H1 (cell line): ENCODE measurements around the gene PCYT2. TPM values are rescaled to one million over a fixed set of nuclear protein-coding genes. Genes with fewer than 3 reads are reported as not detected.

Experiments used
- CTCF ChIA-PET: fragments of 300-600 bp; sonication (Branson Sonifier 250); formaldehyde crosslinking; loops from one replicate; lab custom pipeline; 2021; ENCODE audit not compliant: partially characterized antibody; lab: Charles Lee
- POLR2A ChIA-PET: fragments of 300-600 bp; sonication (Branson Sonifier 250); formaldehyde crosslinking; loops from one replicate; lab custom pipeline; 2021; ENCODE audit warnings: inconsistent platforms; ENCODE audit not compliant: partially characterized antibody; lab: Charles Lee
- DNase-seq, 2 experiments: peaks; one replicate each; pipeline versions ENCODE4 v3.0.0 to v3.0.0-alpha.2; 2010 to 2022; ENCODE audit warnings: low spot score in 2 of 2, low read depth in 1 of 2, mixed read lengths in 1 of 2
- FAIRE-seq: peaks from 2 replicates; lab custom pipeline; 2011; peaks lifted over from hg19 to GRCh38; lab: Jason Lieb, UNC
- H2AFZ ChIP-seq: 2 replicates; pipeline ENCODE4 v1.8.1; 2012; ENCODE audit warnings: low read length, inconsistent platforms
- H2AK5ac ChIP-seq: 2 replicates; pipeline ENCODE4 v1.6.1; 2013; ENCODE audit warnings: low read depth, low read length
- H2BK120ac ChIP-seq: replicated peaks from 2 replicates; pipeline ENCODE3; 2013; ENCODE audit warnings: low read depth, low read length, inconsistent platforms
- H2BK12ac ChIP-seq: 2 replicates; pipeline ENCODE4 v1.6.1; 2013; ENCODE audit warnings: low read depth, low read length
- H2BK15ac ChIP-seq: 2 replicates; pipeline ENCODE4 v1.6.1; 2013; ENCODE audit warnings: low read length
- H2BK20ac ChIP-seq: 2 replicates; pipeline ENCODE4 v1.6.1; 2013; ENCODE audit warnings: low read length
- H2BK5ac ChIP-seq: 2 replicates; pipeline ENCODE4 v1.6.1; 2013; ENCODE audit warnings: low read depth, low read length
- H3K14ac ChIP-seq: 2 replicates; pipeline ENCODE4 v1.6.1; 2013; ENCODE audit warnings: inconsistent platforms; ENCODE audit not compliant: insufficient read length
- H3K18ac ChIP-seq: 2 replicates; pipeline ENCODE4 v1.6.1; 2013; ENCODE audit warnings: low read length; ENCODE audit errors: extremely low read depth
- H3K23ac ChIP-seq: 2 replicates; pipeline ENCODE4 v1.6.1; 2013; ENCODE audit warnings: inconsistent platforms; ENCODE audit not compliant: insufficient read length
- H3K23me2 ChIP-seq: 2 replicates; pipeline ENCODE4 v1.6.1; 2013; ENCODE audit warnings: low read depth, low read length
- H3K27ac ChIP-seq: 2 replicates; pipeline ENCODE4 v1.6.1; 2011; ENCODE audit warnings: low read depth, low read length, inconsistent platforms
- H3K27me3 ChIP-seq, 4 experiments: replicated peaks in 1 of 4; 1 replicate in 1 of 4; 2 replicates in 3 of 4; pipeline versions ENCODE4 v1.6.1 to v1.8.1; 2011 to 2013; ENCODE audit warnings: low read length in 3 of 4, mild to moderate bottlenecking in 3 of 4, inconsistent platforms in 2 of 4, mixed read lengths in 2 of 4, moderate library complexity in 1 of 4; ENCODE audit not compliant: control insufficient read depth in 3 of 4, insufficient read depth in 3 of 4; ENCODE audit errors: extremely low read depth in 1 of 4
- H3K36me3 ChIP-seq, 4 experiments: 2 replicates each; pipeline versions ENCODE4 v1.6.1 to v1.8.1; 2011 to 2013; ENCODE audit warnings: mild to moderate bottlenecking in 4 of 4, low read length in 3 of 4, moderate library complexity in 2 of 4, control low read depth in 1 of 4, inconsistent platforms in 1 of 4; ENCODE audit not compliant: insufficient read depth in 4 of 4, control insufficient read depth in 2 of 4
- H3K4ac ChIP-seq: replicated peaks from 2 replicates; pipeline ENCODE3; 2013; ENCODE audit warnings: low read length, low read depth, mixed read lengths, inconsistent platforms; ENCODE audit not compliant: insufficient read length
- H3K4me1 ChIP-seq, 4 experiments: replicated peaks in 1 of 4; 1 replicate in 1 of 4; 2 replicates in 3 of 4; pipeline versions ENCODE4 v1.6.1 to v1.8.1; 2011 to 2013; ENCODE audit warnings: low read length in 3 of 4, inconsistent platforms in 2 of 4, mixed read lengths in 1 of 4; ENCODE audit not compliant: insufficient read depth in 4 of 4, control insufficient read depth in 3 of 4
- H3K4me2 ChIP-seq, 2 experiments: 2 replicates each; pipeline versions ENCODE4 v1.6.1 to v1.8.1; 2011 to 2013; ENCODE audit warnings: low read depth in 2 of 2, low read length in 2 of 2, control low read depth in 1 of 2, inconsistent platforms in 1 of 2, mild to moderate bottlenecking in 1 of 2; ENCODE audit not compliant: insufficient read depth in 1 of 2
- H3K4me3 ChIP-seq, 4 experiments: fragments of 200-600, 300-600 bp in 1 of 4; sonication (generic), shearing (Covaris generic), sonication (Bioruptor Twin) in 1 of 4; 2 replicates each; pipeline versions ENCODE4 v1.5.1 to v1.8.1; 2011 to 2016; ENCODE audit warnings: low read length in 4 of 4, low read depth in 3 of 4, control low read depth in 2 of 4, inconsistent platforms in 2 of 4, mild to moderate bottlenecking in 2 of 4, mixed read lengths in 1 of 4, moderate library complexity in 1 of 4; ENCODE audit not compliant: insufficient read depth in 2 of 4; ENCODE audit errors: extremely low read depth in 1 of 4
- H3K56ac ChIP-seq: replicated peaks from 2 replicates; pipeline ENCODE3; 2013; ENCODE audit warnings: low read depth, mild to moderate bottlenecking, mixed read lengths, low read length, inconsistent platforms; ENCODE audit not compliant: insufficient read length
- H3K79me1 ChIP-seq: 2 replicates; pipeline ENCODE4 v1.6.1; 2013; ENCODE audit warnings: low read depth, low read length, control low read depth
- H3K79me2 ChIP-seq, 2 experiments: 2 replicates each; pipeline versions ENCODE4 v1.6.1 to v1.8.1; 2012 to 2013; ENCODE audit warnings: low read length in 2 of 2, mild to moderate bottlenecking in 2 of 2, inconsistent platforms in 1 of 2; ENCODE audit not compliant: insufficient read depth in 2 of 2, control insufficient read depth in 1 of 2
- H3K9ac ChIP-seq, 4 experiments: replicated peaks in 1 of 4; 1 replicate in 1 of 4; 2 replicates in 3 of 4; pipeline versions ENCODE4 v1.6.1 to v1.8.1; 2011 to 2013; ENCODE audit warnings: low read depth in 3 of 4, low read length in 3 of 4, control low read depth in 2 of 4, mild to moderate bottlenecking in 2 of 4, moderate library complexity in 2 of 4, inconsistent platforms in 1 of 4; ENCODE audit errors: extremely low read depth in 1 of 4
- H3K9me3 ChIP-seq, 2 experiments: 2 replicates each; pipeline versions ENCODE4 v1.6.1 to v1.8.1; 2012 to 2013; ENCODE audit warnings: mild to moderate bottlenecking in 2 of 2, moderate library complexity in 2 of 2, control low read depth in 1 of 2, inconsistent platforms in 1 of 2, low read depth in 1 of 2, low read length in 1 of 2, mixed read lengths in 1 of 2; ENCODE audit not compliant: insufficient read depth in 2 of 2
- H4K20me1 ChIP-seq, 2 experiments: replicated peaks in 1 of 2; 2 replicates each; pipeline versions ENCODE3 to v1.8.1; 2011 to 2013; ENCODE audit warnings: inconsistent platforms in 2 of 2, low read length in 2 of 2, mild to moderate bottlenecking in 1 of 2; ENCODE audit not compliant: insufficient read depth in 2 of 2, control insufficient read depth in 1 of 2
- H4K5ac ChIP-seq: 2 replicates; pipeline ENCODE4 v1.6.1; 2013; ENCODE audit warnings: low read length, low read depth, mixed read lengths, inconsistent platforms; ENCODE audit not compliant: insufficient read length
- H4K8ac ChIP-seq: 2 replicates; pipeline ENCODE4 v1.8.0; 2013; ENCODE audit warnings: mild to moderate bottlenecking, moderate library complexity, low read length, inconsistent platforms; ENCODE audit not compliant: insufficient read depth; ENCODE audit errors: extremely low read depth
- H4K91ac ChIP-seq: replicated peaks from 2 replicates; pipeline ENCODE3; 2013; ENCODE audit warnings: low read length, mixed read lengths, inconsistent platforms; ENCODE audit not compliant: insufficient read length
- EP300 ChIP-seq, 2 experiments: IDR thresholded peaks; 1 replicate in 1 of 2; 2 replicates in 1 of 2; pipeline ENCODE4 v1.6.1; 2011 to 2012; ENCODE audit warnings: low read depth in 2 of 2, low read length in 2 of 2, mild to moderate bottlenecking in 2 of 2, borderline replicate concordance in 1 of 2, inconsistent platforms in 1 of 2, moderate library complexity in 1 of 2
- KDM1A ChIP-seq: fragments of 200-600, 300-600 bp; sonication (generic); IDR thresholded peaks from 2 replicates; pipeline ENCODE4 v1.7.1; 2016; ENCODE audit warnings: mild to moderate bottlenecking, low read length, borderline replicate concordance
- PHF8 ChIP-seq: fragments of 200-600 bp; sonication (generic); conservative IDR thresholded peaks from 2 replicates; pipeline ENCODE4 v1.7.1; 2012; ENCODE audit warnings: low read depth, mild to moderate bottlenecking, inconsistent platforms, low read length, moderate library complexity
- POU5F1 ChIP-seq: IDR thresholded peaks from 2 replicates; pipeline ENCODE4 v1.6.1; 2011; ENCODE audit warnings: low read depth, mild to moderate bottlenecking, low read length, moderate library complexity
- SIX5 ChIP-seq: IDR thresholded peaks from 2 replicates; pipeline ENCODE4 v1.6.1; 2011; ENCODE audit warnings: mild to moderate bottlenecking, low read depth, low read length
- TAF7 ChIP-seq: optimal IDR thresholded peaks from 2 replicates; pipeline ENCODE3; 2011; ENCODE audit warnings: low read depth, mild to moderate bottlenecking, inconsistent platforms, low read length, moderate library complexity, borderline replicate concordance
- WGBS, 2 experiments: shearing (Covaris generic) in 1 of 2; methylation state at CpG; one replicate each; pipeline versions ENCODE4 v1.1.6 to v1.1.7; 2013 to 2015; ENCODE audit warnings: low lambda C conversion rate in 2 of 2, mixed read lengths in 2 of 2, inconsistent platforms in 1 of 2, low coverage in 1 of 2, missing lambda C conversion rate in 1 of 2; ENCODE audit not compliant: insufficient replicate concordance in 2 of 2, insufficient coverage in 1 of 2, insufficient read length in 1 of 2; ENCODE audit errors: extremely low coverage in 1 of 2, missing lambda C conversion rate in 1 of 2; 5-methylcytosine and 5-hydroxymethylcytosine counted together
- polyA plus RNA-seq, 7 experiments: library from polyadenylated mRNA; depleted of rRNA in 3 of 7; stranded (reverse) in 5 of 7; unstranded in 2 of 7; fragments of >200 nt in 5 of 7; fragments of 200-250 nt in 2 of 7; gene quantifications; 1 replicate in 5 of 7; 2 replicates in 1 of 7; 4 replicates in 1 of 7; pipeline versions ENCODE4 v1.2.1 to v1.2.3, GENCODE V29; 2011 to 2013; ENCODE audit warnings: missing spikeins in 2 of 7, mixed read lengths in 2 of 7
- total RNA-seq: library from RNA; stranded (reverse); fragmentation: NEBNext Ultra II Directional; extraction: Animal tissue kit (Norgen Biotek cat#: 25700); gene quantifications from 2 replicates; pipeline ENCODE4 v1.2.1, GENCODE V29; 2021
- TF ChIP-seq, protein P1 (sequence below): IDR thresholded peaks from 2 replicates; pipeline ENCODE4 v1.6.1; 2012; ENCODE audit warnings: inconsistent platforms

Gene PCYT2
- total and polyA plus RNA-seq, 2 of the 8 experiments (the other 6 are each of a cell fraction or from before 2014, with no cell fraction given): 29.9 to 31.3 TPM

- H4K91ac ChIP-seq: no peak overlapping the region
- H3K9ac ChIP-seq: peak overlapping the region in 3 of 4 experiments; percentile 86 to 99 (median 95); a peak in 5 of 7 replicates
- H4K5ac ChIP-seq: no peak overlapping the region
- peaks cover 18% of the 10 kb centered on the region for H3K79me1 ChIP-seq
- H3K9me3 ChIP-seq: no peaks in the 10 kb centered on the region
- no peak overlapping the region for H3K23ac ChIP-seq
- no peak overlapping the region for H2BK12ac ChIP-seq
- H4K8ac ChIP-seq: no peak overlapping the region
- H3K4me2 ChIP-seq: peak overlapping the region in 1 of 2 experiments; percentile 84; a peak in 2 of 4 replicates
- ChIA-PET POLR2A (interaction anchor here (0.6 to 12.3 kb wide), 11 partner anchors 11 to 629 kb away, joined by 3 to 151 read pairs (median 5); partner anchors contain the start of gene NPB), CTCF (interaction anchor here (1.8 kb wide), 1 partner anchor 33 kb away, joined by 4 read pairs; no protein-coding TSS in a partner anchor)
- no peak overlapping the region for H2AK5ac ChIP-seq
- H3K4me1 ChIP-seq: peaks cover 0 to 3% (median 2%) of the 10 kb centered on the region in 4 experiments; a peak in 5 of 7 replicates
- no peak overlapping the region for H2BK15ac ChIP-seq
- H2BK5ac ChIP-seq: no peak overlapping the region
- H2BK20ac ChIP-seq: no peak overlapping the region
- H3K27ac ChIP-seq: peak overlapping the region; percentile 83; the same call in 1 of the 2 replicates
- peaks cover 5% of the 10 kb centered on the region; the same call in 1 of the 2 replicates for H3K23me2 ChIP-seq
- no peak overlapping the region for H2BK120ac ChIP-seq
- no peak for FAIRE-seq
- no peak overlapping the region for H3K4ac ChIP-seq
- no peak overlapping the region for H3K18ac ChIP-seq
- H3K27me3 ChIP-seq: no peaks in the 10 kb centered on the region
- peaks cover 8 to 37% of the 10 kb centered on the region in 2 experiments for H3K79me2 ChIP-seq
- 0% methylated on average over 3 of the region's 40 CpGs; no CpG with 5 or more reads in 1 of the 2 experiments for WGBS, 2 experiments
- no peak overlapping the region for H3K56ac ChIP-seq
- H3K4me3 ChIP-seq: peak overlapping the region; percentile 80 to 94 (median 88)
- no peak overlapping the region for H2AFZ ChIP-seq
- TF ChIP-seq EP300 (IDR thresholded peaks at IDR 0.05; ENCODE audit: borderline replicate concordance in 1 of 2, low read depth in 2 of 2, low read length in 2 of 2) (no peak), PHF8 (0 out of 2 replicates have a peak, but pooled peaks have one; percentile 6), TAF7 (peak; percentile 72), KDM1A (no peak), POU5F1 (no peak), SIX5 (no peak)
- TF ChIP-seq, protein P1, sequence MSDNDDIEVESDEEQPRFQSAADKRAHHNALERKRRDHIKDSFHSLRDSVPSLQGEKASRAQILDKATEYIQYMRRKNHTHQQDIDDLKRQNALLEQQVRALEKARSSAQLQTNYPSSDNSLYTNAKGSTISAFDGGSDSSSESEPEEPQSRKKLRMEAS: no peak
- peaks cover 12 to 15% of the 10 kb centered on the region in 2 experiments for H4K20me1 ChIP-seq
- peaks cover 22 to 41% (median 33%) of the 10 kb centered on the region in 4 experiments for H3K36me3 ChIP-seq
- H3K14ac ChIP-seq: no peak overlapping the region
- DNase-seq: no peak
These were observed 20.0 kb downstream of the PCYT2 start for GRCh38 chr17:81891303-81891552.
